Kidney (tissue), 14 donors: Measurements from ENCODE around the gene POU2F1. TPM values are rescaled to one million over a fixed set of nuclear protein-coding genes. Genes with fewer than 3 reads are reported as not detected.

Experiments
- DNase-seq, 5 donors: peaks; one replicate each; pipeline ENCODE4 v3.0.0-alpha.2; 2013 to 2020
- FAIRE-seq: peaks from 2 replicates; lab custom pipeline; 2012; peaks lifted over from hg19 to GRCh38; lab: Jason Lieb, UNC
- H3K27ac ChIP-seq, 2 donors: one replicate each; pipeline ENCODE4 v1.7.0; 2013; ENCODE audit warnings: low read depth in 2 of 2, low read length in 2 of 2, inconsistent platforms in 1 of 2
- H3K27me3 ChIP-seq: one replicate; pipeline ENCODE4 v1.7.1; 2013; ENCODE audit warnings: low read length, inconsistent platforms; ENCODE audit not compliant: control insufficient read depth, insufficient read depth
- H3K36me3 ChIP-seq, 3 donors: one replicate each; pipeline versions ENCODE4 v1.7.0 to v1.7.1; 2013; ENCODE audit warnings: low read length in 3 of 3, control low read depth in 1 of 3, inconsistent platforms in 1 of 3; ENCODE audit not compliant: insufficient read depth in 3 of 3, control insufficient read depth in 2 of 3
- H3K4me1 ChIP-seq, 3 donors: one replicate each; pipeline versions ENCODE4 v1.7.0 to v1.7.1; 2013; ENCODE audit warnings: low read length in 3 of 3, inconsistent platforms in 1 of 3, low read depth in 1 of 3; ENCODE audit not compliant: control insufficient read depth in 2 of 3, insufficient read depth in 2 of 3
- H3K4me3 ChIP-seq, 3 donors: one replicate each; pipeline versions ENCODE4 v1.7.0 to v1.8.1; 2013; ENCODE audit warnings: low read length in 3 of 3, control low read depth in 1 of 3, inconsistent platforms in 1 of 3
- H3K9ac ChIP-seq, 3 donors: one replicate each; pipeline versions ENCODE4 v1.7.0 to v1.7.1; 2013; ENCODE audit warnings: low read length in 3 of 3, control low read depth in 1 of 3, inconsistent platforms in 1 of 3
- H3K9me3 ChIP-seq, 3 donors: one replicate each; pipeline versions ENCODE4 v1.7.0 to v1.7.1; 2013; ENCODE audit warnings: low read length in 3 of 3, control low read depth in 1 of 3, inconsistent platforms in 1 of 3; ENCODE audit not compliant: control insufficient read depth in 2 of 3, insufficient read depth in 1 of 3
- intact Hi-C: fragments of 100-400 bp; cut with DNase I; formaldehyde crosslinking; loops from one replicate; pipeline ENCODE4 v1.11.1; 2022
- polyA plus RNA-seq: library from polyadenylated mRNA; stranded (reverse); fragments of 350-450 nt; fragmentation: Illumina TruSeq; extraction: RNeasy Lipid Tissue Mini Kit (QIAGEN cat#74804); gene quantifications from one replicate; pipeline ENCODE4 v1.2.3, GENCODE V29; 2014; ENCODE audit warnings: low read depth, low replicate concordance; ENCODE audit not compliant: insufficient read depth
- total RNA-seq: library from RNA; stranded (reverse); fragmentation: NEBNext Ultra II Directional; extraction: Animal tissue kit (Norgen Biotek cat#: 25700); gene quantifications from one replicate; pipeline ENCODE4 v1.2.1, GENCODE V29; 2021
- TF ChIP-seq, protein P1 (sequence below): IDR thresholded peaks from 3 replicates; pipeline ENCODE4 v1.5.1; 2012; ENCODE audit warnings: mild to moderate bottlenecking, moderate library complexity, borderline replicate concordance; ENCODE audit not compliant: insufficient read depth; ENCODE audit errors: extremely low read depth
- donor health status: control.
- donor health status: control.
- donor health status: control.
- donor health status: control.
- donor health status: control.
- donor health status: DM: yes; HTN: yes; CAD: no.
- donor health status: Normal renal cell carcinoma (clear cell type).

Gene POU2F1
- total and polyA plus RNA-seq, 2 donors from 2014 or later: 1.9 to 25.2 TPM

DNA sequence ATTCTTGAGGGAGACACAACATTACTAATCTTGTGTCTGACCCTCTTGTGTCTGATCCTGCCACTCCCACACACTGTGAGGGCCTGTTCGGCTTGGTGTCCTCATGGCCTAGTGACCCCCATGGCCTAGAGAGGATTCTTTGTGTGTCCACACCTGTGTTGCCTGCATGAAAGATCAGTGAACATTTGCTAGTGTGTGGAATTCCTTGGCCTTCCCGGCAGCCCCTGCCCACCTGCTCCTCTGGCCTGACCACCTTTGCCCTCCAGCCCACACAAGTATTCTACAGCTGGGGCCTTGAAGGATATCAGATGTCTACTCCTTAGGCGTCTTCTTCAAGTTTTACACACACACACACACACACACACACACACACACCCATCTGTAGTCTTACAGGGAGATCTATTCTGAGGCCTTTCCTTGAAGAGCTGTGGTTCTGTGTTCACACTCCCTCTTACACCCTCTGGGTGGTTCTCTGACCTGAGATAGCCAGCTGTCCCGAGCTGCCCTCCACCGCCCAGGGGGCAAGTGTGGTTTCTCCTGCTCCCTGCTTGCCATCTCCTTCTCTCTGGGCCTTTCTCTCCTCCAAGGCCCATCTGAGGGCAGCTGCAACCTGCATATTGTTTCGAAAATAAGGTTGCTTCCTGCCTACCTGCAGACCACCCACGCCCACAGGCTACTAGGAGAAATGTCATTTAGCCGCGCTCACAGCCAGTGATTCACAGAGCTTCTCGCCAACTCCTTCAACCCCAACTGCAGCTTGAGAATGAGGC, 252.3 kb downstream of the POU2F1 start:
- peak in 3 of 5 donors; percentile 43 to 48 (median 47) for DNase-seq
- no peak for FAIRE-seq
- intact Hi-C loops: no loop called here
- H3K9ac ChIP-seq: no peak overlapping the region
- H3K4me3 ChIP-seq: no peak overlapping the region
- no peaks in the 10 kb centered on the region for H3K4me1 ChIP-seq
- no peaks in the 10 kb centered on the region for H3K27me3 ChIP-seq
- H3K36me3 ChIP-seq: no peaks in the 10 kb centered on the region
- H3K9me3 ChIP-seq: no peaks in the 10 kb centered on the region
- no peak overlapping the region for H3K27ac ChIP-seq
- TF ChIP-seq, protein P1, sequence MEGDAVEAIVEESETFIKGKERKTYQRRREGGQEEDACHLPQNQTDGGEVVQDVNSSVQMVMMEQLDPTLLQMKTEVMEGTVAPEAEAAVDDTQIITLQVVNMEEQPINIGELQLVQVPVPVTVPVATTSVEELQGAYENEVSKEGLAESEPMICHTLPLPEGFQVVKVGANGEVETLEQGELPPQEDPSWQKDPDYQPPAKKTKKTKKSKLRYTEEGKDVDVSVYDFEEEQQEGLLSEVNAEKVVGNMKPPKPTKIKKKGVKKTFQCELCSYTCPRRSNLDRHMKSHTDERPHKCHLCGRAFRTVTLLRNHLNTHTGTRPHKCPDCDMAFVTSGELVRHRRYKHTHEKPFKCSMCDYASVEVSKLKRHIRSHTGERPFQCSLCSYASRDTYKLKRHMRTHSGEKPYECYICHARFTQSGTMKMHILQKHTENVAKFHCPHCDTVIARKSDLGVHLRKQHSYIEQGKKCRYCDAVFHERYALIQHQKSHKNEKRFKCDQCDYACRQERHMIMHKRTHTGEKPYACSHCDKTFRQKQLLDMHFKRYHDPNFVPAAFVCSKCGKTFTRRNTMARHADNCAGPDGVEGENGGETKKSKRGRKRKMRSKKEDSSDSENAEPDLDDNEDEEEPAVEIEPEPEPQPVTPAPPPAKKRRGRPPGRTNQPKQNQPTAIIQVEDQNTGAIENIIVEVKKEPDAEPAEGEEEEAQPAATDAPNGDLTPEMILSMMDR: no peak

DNA sequence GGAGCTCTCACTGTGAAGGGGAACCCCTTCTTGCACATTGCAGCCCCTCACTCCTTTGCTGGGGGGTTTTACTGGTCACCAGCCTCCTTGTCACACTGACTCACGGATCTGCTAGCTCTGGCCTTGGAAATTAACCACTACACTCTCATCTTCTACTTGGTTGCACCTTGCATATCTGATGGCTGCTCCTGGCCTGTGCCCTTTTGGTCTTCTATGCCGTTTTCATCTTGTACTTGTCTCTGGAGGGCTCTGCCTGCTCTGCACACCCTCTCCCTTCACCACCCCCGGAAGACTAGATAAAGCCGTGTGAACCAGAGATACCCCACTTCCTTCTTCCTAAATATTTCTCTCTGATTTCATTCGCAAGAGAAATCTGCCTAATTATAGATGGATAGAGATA, 253.1 kb downstream of the POU2F1 start:
- Histone ChIP-seq H3K36me3 (no peaks in the 10 kb centered on the region), H3K9ac (no peak overlapping the region), H3K4me1 (no peaks in the 10 kb centered on the region), H3K9me3 (no peaks in the 10 kb centered on the region), H3K27ac (no peak overlapping the region), H3K27me3 (no peaks in the 10 kb centered on the region), H3K4me3 (no peak overlapping the region)
- DNase-seq (no peak), FAIRE-seq (no peak)
- TF ChIP-seq, protein P1: no peak
- intact Hi-C loops: no loop called here

DNA sequence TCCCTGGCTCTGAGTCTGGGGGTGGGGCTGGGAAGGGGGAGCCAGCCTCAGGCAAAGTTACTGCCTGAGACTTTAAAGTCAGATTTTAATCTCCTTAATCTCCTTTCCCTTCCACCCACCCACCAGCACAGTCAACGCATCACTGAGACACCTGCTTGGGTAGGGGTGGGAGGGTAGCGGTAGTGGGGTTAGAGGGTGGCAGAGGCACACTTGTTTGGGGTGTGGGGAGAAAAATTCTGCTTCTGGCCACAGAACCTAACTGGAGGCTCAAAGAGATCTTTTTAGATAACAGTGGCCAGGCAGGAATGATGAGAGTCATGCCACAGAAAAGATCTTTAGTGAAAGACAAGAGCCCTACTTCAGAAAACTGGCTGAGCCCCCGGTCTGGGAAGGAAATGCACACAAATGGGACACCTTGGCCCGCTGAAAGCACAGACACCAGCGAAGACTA, 253.5 kb downstream of the POU2F1 start:
- H3K36me3 ChIP-seq: no peaks in the 10 kb centered on the region
- intact Hi-C loops: no loop called here
- H3K27ac ChIP-seq: no peak overlapping the region
- H3K4me1 ChIP-seq: no peaks in the 10 kb centered on the region
- DNase-seq (no peak), FAIRE-seq (no peak)
- H3K4me3 ChIP-seq: no peak overlapping the region
- H3K27me3 ChIP-seq: no peaks in the 10 kb centered on the region
- TF ChIP-seq, protein P1: no peak
- H3K9ac ChIP-seq: no peak overlapping the region
- H3K9me3 ChIP-seq: no peaks in the 10 kb centered on the region
